DOHH2 (cell line): ENCODE results near the gene CR1L.
A peak's percentile ranks its signal among the peaks of the same experiment; 100 is the strongest.

Experiments used
- H3F3A ChIP-seq: fragments of 200-600 bp; sonication (generic), shearing (Covaris generic); 2 replicates; pipeline ENCODE4 v1.6.0; 2016; ENCODE audit warnings: antibody characterized with exemption, mild to moderate bottlenecking; ENCODE audit not compliant: control insufficient read depth, insufficient read depth
- H3K27ac ChIP-seq: fragments of 200-600 bp; sonication (generic); 2 replicates; pipeline ENCODE4 v1.5.1; 2014; ENCODE audit warnings: low read depth, mild to moderate bottlenecking, low read length, moderate library complexity
- H3K27me3 ChIP-seq: fragments of 200-600 bp; sonication (generic); 2 replicates; pipeline ENCODE4 v1.6.1; 2014; ENCODE audit warnings: mild to moderate bottlenecking, low read length, mixed read lengths; ENCODE audit not compliant: control insufficient read depth
- H3K36me3 ChIP-seq: fragments of 200-600 bp; sonication (generic); 2 replicates; pipeline ENCODE4 v1.6.1; 2014; ENCODE audit warnings: mild to moderate bottlenecking, low read length, moderate library complexity, mixed read lengths; ENCODE audit not compliant: control insufficient read depth
- H3K4me1 ChIP-seq: fragments of 200-600 bp; sonication (generic); 2 replicates; pipeline ENCODE4 v1.6.1; 2014; ENCODE audit warnings: mild to moderate bottlenecking, low read length, mixed read lengths; ENCODE audit not compliant: control insufficient read depth
- H3K4me2 ChIP-seq: fragments of 200-600 bp; sonication (generic); 2 replicates; pipeline ENCODE4 v1.6.0; 2014; ENCODE audit warnings: mild to moderate bottlenecking, low read length, moderate library complexity
- H3K4me3 ChIP-seq: fragments of 200-600 bp; sonication (generic); 2 replicates; pipeline ENCODE4 v1.5.1; 2014; ENCODE audit warnings: mild to moderate bottlenecking, low read length, mixed read lengths
- H3K79me2 ChIP-seq: fragments of 200-600 bp; sonication (generic); 2 replicates; pipeline ENCODE4 v1.6.1; 2014; ENCODE audit warnings: mild to moderate bottlenecking, low read length, mixed read lengths; ENCODE audit not compliant: control insufficient read depth
- H3K9me2 ChIP-seq: fragments of 200-600 bp; sonication (generic); replicated peaks from 2 replicates; pipeline ENCODE4 v1.6.1; 2014; ENCODE audit warnings: mild to moderate bottlenecking, low read length, mixed read lengths; ENCODE audit not compliant: control insufficient read depth
- H3K9me3 ChIP-seq: fragments of 200-600 bp; sonication (generic); 2 replicates; pipeline ENCODE4 v1.6.1; 2014; ENCODE audit warnings: antibody characterized with exemption, low read length, mixed read lengths; ENCODE audit not compliant: control insufficient read depth, insufficient read depth
- H4K20me1 ChIP-seq: fragments of 200-600 bp; sonication (generic); 2 replicates; pipeline ENCODE4 v1.6.0; 2014; ENCODE audit warnings: low read depth, mild to moderate bottlenecking, antibody characterized with exemption, low read length, moderate library complexity; ENCODE audit not compliant: control insufficient read depth, insufficient read depth
- CTCF ChIP-seq: fragments of 200-600 bp; sonication (generic); IDR thresholded peaks from one replicate; pipeline ENCODE4 v1.5.1; 2014; ENCODE audit warnings: antibody characterized with exemption, mild to moderate bottlenecking, low read depth, low read length; ENCODE audit not compliant: poor library complexity, severe bottlenecking
- EZH2phosphoT487 ChIP-seq: fragments of 200-600 bp; sonication (generic); IDR thresholded peaks from 2 replicates; pipeline ENCODE4 v1.6.1; 2017; ENCODE audit warnings: borderline replicate concordance, mild to moderate bottlenecking, antibody characterized with exemption, low read length, moderate library complexity, mixed read lengths

CR1L gene

GRCh38 chr1:207606362-207606755, 38.6 kb upstream of the CR1L start:
- Histone ChIP-seq H3K79me2 (no peaks in the 10 kb centered on the region), H3K4me1 (no peaks in the 10 kb centered on the region), H3K27ac (no peak overlapping the region), H4K20me1 (no peaks in the 10 kb centered on the region), H3F3A (no peaks in the 10 kb centered on the region), H3K9me2 (no peaks in the 10 kb centered on the region), H3K27me3 (no peaks in the 10 kb centered on the region; the same call in none of the 2 replicates), H3K4me2 (no peak overlapping the region), H3K36me3 (no peaks in the 10 kb centered on the region), H3K9me3 (no peaks in the 10 kb centered on the region), H3K4me3 (no peak overlapping the region)
- no peak for TF ChIP-seq EZH2phosphoT487
- no peak for TF ChIP-seq CTCF

GRCh38 chr1:207612762-207613161, 32.2 kb upstream of the CR1L start:
- H3K9me3 ChIP-seq = peaks cover 5% of the 10 kb centered on the region; the same call in 1 of the 2 replicates
- H3K79me2 ChIP-seq = no peaks in the 10 kb centered on the region
- no peak overlapping the region for H3K27ac ChIP-seq
- no peaks in the 10 kb centered on the region for H3K9me2 ChIP-seq
- no peaks in the 10 kb centered on the region for H3K27me3 ChIP-seq
- H3K4me3 ChIP-seq = no peak overlapping the region
- no peaks in the 10 kb centered on the region for H3K4me1 ChIP-seq
- no peaks in the 10 kb centered on the region for H3K36me3 ChIP-seq
- no peak overlapping the region for H3K4me2 ChIP-seq
- H4K20me1 ChIP-seq = no peaks in the 10 kb centered on the region
- TF ChIP-seq CTCF (no peak), EZH2phosphoT487 (no peak)
- H3F3A ChIP-seq = no peaks in the 10 kb centered on the region

GRCh38 chr1:207619871-207620542, 24.9 kb upstream of the CR1L start:
- H3K4me1 ChIP-seq = no peaks in the 10 kb centered on the region
- H3K27me3 ChIP-seq = no peaks in the 10 kb centered on the region
- H3K36me3 ChIP-seq = no peaks in the 10 kb centered on the region
- no peak overlapping the region for H3K4me2 ChIP-seq
- H3K27ac ChIP-seq = no peak overlapping the region
- H3K4me3 ChIP-seq = no peak overlapping the region
- H3K79me2 ChIP-seq = no peaks in the 10 kb centered on the region
- no peaks in the 10 kb centered on the region for H3F3A ChIP-seq
- H3K9me2 ChIP-seq = no peaks in the 10 kb centered on the region
- no peaks in the 10 kb centered on the region for H4K20me1 ChIP-seq
- no peaks in the 10 kb centered on the region for H3K9me3 ChIP-seq
- peak; percentile 72 for TF ChIP-seq CTCF
- no peak for TF ChIP-seq EZH2phosphoT487
